ENCODE data around the gene SEC14L1. TPM values are rescaled to one million over a fixed set of nuclear protein-coding genes. Genes with fewer than 3 reads are reported as not detected.

The SEC14L1 gene
- total RNA-seq, 1 experiment from 2014 or later, result 58.6 TPM

- no peak overlapping the region for H2AFZ ChIP-seq (ENCODE audit: low read length)
- no peak overlapping the region for H3K27ac Mint-ChIP-seq
- H3K4me1 Mint-ChIP-seq, result peaks cover 0 to 12% of the 10 kb centered on the region in 2 experiments; a peak in 3 of 4 replicates
- H3K9me3 ChIP-seq (ENCODE audit: control insufficient read depth, low read depth, low read length), result no peaks in the 10 kb centered on the region
- H3K23ac ChIP-seq (ENCODE audit: insufficient read length, low read depth, low read length), result no peak overlapping the region
- H4K8ac ChIP-seq (replicated peaks; ENCODE audit: insufficient read length, low read depth, low read length), result no peak overlapping the region
- no peak overlapping the region for H2BK5ac ChIP-seq (ENCODE audit: insufficient read length, low read length)
- H3K9me3 Mint-ChIP-seq, result peaks cover 0 to 3% of the 10 kb centered on the region in 2 experiments; a peak in 1 of 5 replicates
- DNase-seq, result no peak
- no peaks in the 10 kb centered on the region for H3K4me1 ChIP-seq (ENCODE audit: insufficient read depth, low read length)
- no CpG with 5 or more reads among the region's 1 CpG for WGBS (ENCODE audit: extremely low coverage, insufficient read length, low lambda C conversion rate)
- H2AK5ac ChIP-seq (ENCODE audit: insufficient read length, low read length), result no peak overlapping the region
- no peaks in the 10 kb centered on the region for H4K20me1 ChIP-seq (ENCODE audit: control insufficient read depth, insufficient read depth, insufficient read length)
- no peak overlapping the region for H3K9ac ChIP-seq (ENCODE audit: extremely low read depth, insufficient read length, low read length)
- H2BK20ac ChIP-seq (ENCODE audit: low read depth, low read length, poor library complexity, severe bottlenecking), result no peak overlapping the region
- H3K27me3 ChIP-seq (ENCODE audit: insufficient read depth, low read length), result no peaks in the 10 kb centered on the region
- no peaks in the 10 kb centered on the region for H3K79me2 ChIP-seq (ENCODE audit: insufficient read depth, low read length)
- no peak overlapping the region for H3K56ac ChIP-seq (ENCODE audit: insufficient read length, low read depth, low read length)
- H3K27ac ChIP-seq (ENCODE audit: insufficient read length, low read depth, low read length), result no peak overlapping the region
- H2BK12ac ChIP-seq (ENCODE audit: insufficient read length, low read depth, low read length), result no peak overlapping the region
- H2BK15ac ChIP-seq (ENCODE audit: low read depth, low read length), result no peak overlapping the region
- no peaks in the 10 kb centered on the region for H3K23me2 ChIP-seq (ENCODE audit: insufficient read length, low read depth, low read length, poor library complexity, severe bottlenecking)
- H3K4ac ChIP-seq (ENCODE audit: low read depth, low read length), result no peak overlapping the region
- peaks cover 3% of the 10 kb centered on the region for H3K27me3 Mint-ChIP-seq (ENCODE audit: low read depth)
- TF ChIP-seq CTCF (conservative IDR thresholded peaks at IDR 0.05), result no peak
- no peaks in the 10 kb centered on the region for H3K36me3 Mint-ChIP-seq (ENCODE audit: insufficient read depth in 1 of 3, low read depth in 3 of 3)
- no peaks in the 10 kb centered on the region for H3K79me1 ChIP-seq (ENCODE audit: insufficient read depth, low read depth, low read length, poor library complexity, severe bottlenecking)
- no peak overlapping the region for H3K4me3 Mint-ChIP-seq
- no peak overlapping the region for H3K4me2 ChIP-seq (ENCODE audit: insufficient read depth, insufficient read length, low read length)
- no peak overlapping the region for H3K18ac ChIP-seq (ENCODE audit: insufficient read length, low read depth, low read length)
- H4K91ac ChIP-seq (ENCODE audit: insufficient read length, low read depth, low read length), result no peak overlapping the region
- H3T11ph ChIP-seq (ENCODE audit: low read length), result no peak overlapping the region
- H3K14ac ChIP-seq (ENCODE audit: insufficient read depth, low read length), result no peak overlapping the region
- no peak overlapping the region for H2BK120ac ChIP-seq (ENCODE audit: low read depth, low read length, poor library complexity, severe bottlenecking)
- H4K5ac ChIP-seq (ENCODE audit: insufficient read length, low read depth, low read length), result no peak overlapping the region
Observed at GRCh38 chr17:77225265-77225664, 84.5 kb downstream of the SEC14L1 start.
